Head of caudate nucleus (tissue), 42 donors: ENCODE data around the gene UTF1.
"Not testable (repeated sequence)": the region's sequence is repeated elsewhere in the genome, so short reads cannot be mapped to it uniquely, and the experiment has no call there.

Experiments used
- DNase-seq, 42 donors: peaks; one replicate each; pipeline versions ENCODE4 v3.0.0 to v3.0.0-alpha.2; 2020 to 2021; ENCODE audit warnings: mixed read lengths in 7 of 42
- intact Hi-C: fragments of 100-400 bp; cut with DNase I; formaldehyde crosslinking; loops from one replicate; pipeline ENCODE4 v1.15.0; 2022

UTF1 gene

GRCh38 chr10:133219782-133220181 is 10.2 kb upstream of the UTF1 start:
- no peak for DNase-seq
- intact Hi-C loops, result no loop called here

GRCh38 chr10:133221331-133221730 is 8.7 kb upstream of the UTF1 start:
- intact Hi-C loops, result no loop called here
- DNase-seq, result no peak

GRCh38 chr10:133221756-133222155 is 8.3 kb upstream of the UTF1 start:
- DNase-seq, intact Hi-C loops: not testable (repeated sequence)

- intact Hi-C loops, result no loop called here
- DNase-seq, result no peak
Measured at GRCh38 chr10:133224076-133224475, 5.9 kb upstream of the UTF1 start.

- peak in 37 of 42 donors; percentile 19 to 87 (median 55) for DNase-seq
Measured at GRCh38 chr10:133224756-133225372, 5.2 kb upstream of the UTF1 start.

GRCh38 chr10:133225707-133226191 is 4.3 kb upstream of the UTF1 start:
- intact Hi-C loops, result no loop called here
- DNase-seq, result peak in 9 of 42 donors; percentile 25 to 60 (median 26)

More at GRCh38 chr10:133224756-133225372, 5.2 kb upstream of the UTF1 start:
- intact Hi-C loops, result no loop called here

GRCh38 chr10:133226251-133226808 is 3.7 kb upstream of the UTF1 start:
- intact Hi-C loops, result no loop called here
- DNase-seq, result peak in 10 of 42 donors; percentile 8 to 44 (median 32)

- intact Hi-C loops, result no loop called here
- no peak for DNase-seq
Measured at GRCh38 chr10:133227256-133227655, 2.8 kb upstream of the UTF1 start.

GRCh38 chr10:133229265-133230043 is 563 bp upstream of the UTF1 start:
- DNase-seq, result no peak
- intact Hi-C loops, result no loop called here

- DNase-seq, result peak in 4 of 42 donors; percentile 21 to 53 (median 29)
- intact Hi-C loops, result no loop called here
Measured at GRCh38 chr10:133230387-133231195, 574 bp downstream of the UTF1 start.

GRCh38 chr10:133231244-133231945 is 1.4 kb downstream of the UTF1 start:
- DNase-seq, result no peak
- intact Hi-C loops, result no loop called here

GRCh38 chr10:133231946-133232574 is 2.0 kb downstream of the UTF1 start:
- intact Hi-C loops, result no loop called here
- DNase-seq, result no peak

GRCh38 chr10:133234796-133235195 is 4.8 kb downstream of the UTF1 start:
- DNase-seq, intact Hi-C loops: not testable (repeated sequence)

GRCh38 chr10:133235265-133235855 is 5.3 kb downstream of the UTF1 start:
- intact Hi-C loops, result no loop called here
- peak in 1 of 42 donors; percentile 48 for DNase-seq

GRCh38 chr10:133235932-133236331 is 5.9 kb downstream of the UTF1 start:
- intact Hi-C loops, result no loop called here
- no peak for DNase-seq

- DNase-seq, result no peak
- intact Hi-C loops, result no loop called here
Measured at GRCh38 chr10:133236401-133237240, 6.6 kb downstream of the UTF1 start.

GRCh38 chr10:133237241-133237587 is 7.2 kb downstream of the UTF1 start:
- DNase-seq, result no peak
- intact Hi-C loops, result no loop called here
